ENCODE data around the gene WDR3. TPM values are rescaled to one million over a fixed set of nuclear protein-coding genes. Genes with fewer than 3 reads are reported as not detected.

Gene WDR3
- total RNA-seq, 1 donor from 2014 or later, result 26.8 TPM

GRCh38 chr1:117892512-117892911 is 37.0 kb upstream of the WDR3 start:
- no peak for DNase-seq (ENCODE audit: low spot score)
- Mint-ChIP-seq H3K27ac (ENCODE audit: unreplicated experiment) (no peak overlapping the region), H3K4me3 (ENCODE audit: unreplicated experiment) (no peak overlapping the region), H3K36me3 (ENCODE audit: low read depth, unreplicated experiment) (no peaks in the 10 kb centered on the region), H3K27me3 (ENCODE audit: unreplicated experiment) (no peaks in the 10 kb centered on the region), H3K4me1 (ENCODE audit: unreplicated experiment) (no peaks in the 10 kb centered on the region), H3K9me3 (ENCODE audit: unreplicated experiment) (no peaks in the 10 kb centered on the region)
- TF ChIP-seq CTCF (IDR thresholded peaks at IDR 0.05; ENCODE audit: unreplicated experiment), result no peak

GRCh38 chr1:117894078-117894477 is 35.5 kb upstream of the WDR3 start:
- Mint-ChIP-seq H3K36me3 (ENCODE audit: low read depth, unreplicated experiment) (no peaks in the 10 kb centered on the region), H3K4me3 (ENCODE audit: unreplicated experiment) (no peak overlapping the region), H3K9me3 (ENCODE audit: unreplicated experiment) (no peaks in the 10 kb centered on the region), H3K27ac (ENCODE audit: unreplicated experiment) (no peak overlapping the region), H3K4me1 (ENCODE audit: unreplicated experiment) (no peaks in the 10 kb centered on the region), H3K27me3 (ENCODE audit: unreplicated experiment) (no peaks in the 10 kb centered on the region)
- TF ChIP-seq CTCF (IDR thresholded peaks at IDR 0.05; ENCODE audit: unreplicated experiment), result no peak
- no peak for DNase-seq (ENCODE audit: low spot score)

- H3K4me3 Mint-ChIP-seq (ENCODE audit: unreplicated experiment), result no peak overlapping the region
- TF ChIP-seq CTCF (IDR thresholded peaks at IDR 0.05; ENCODE audit: unreplicated experiment), result peak; percentile 84
- H3K4me1 Mint-ChIP-seq (ENCODE audit: unreplicated experiment), result no peaks in the 10 kb centered on the region
- H3K27me3 Mint-ChIP-seq (ENCODE audit: unreplicated experiment), result no peaks in the 10 kb centered on the region
- H3K27ac Mint-ChIP-seq (ENCODE audit: unreplicated experiment), result no peak overlapping the region
- DNase-seq (ENCODE audit: low spot score), result peak; percentile 66
- H3K36me3 Mint-ChIP-seq (ENCODE audit: low read depth, unreplicated experiment), result no peaks in the 10 kb centered on the region
- no peaks in the 10 kb centered on the region for H3K9me3 Mint-ChIP-seq (ENCODE audit: unreplicated experiment)
These were observed 33.9 kb upstream of the WDR3 start for GRCh38 chr1:117895482-117896114.

- no peak overlapping the region for H3K27ac Mint-ChIP-seq (ENCODE audit: unreplicated experiment)
- no peak for TF ChIP-seq CTCF (IDR thresholded peaks at IDR 0.05; ENCODE audit: unreplicated experiment)
- no peaks in the 10 kb centered on the region for H3K9me3 Mint-ChIP-seq (ENCODE audit: unreplicated experiment)
- H3K4me3 Mint-ChIP-seq (ENCODE audit: unreplicated experiment), result no peak overlapping the region
- H3K4me1 Mint-ChIP-seq (ENCODE audit: unreplicated experiment), result no peaks in the 10 kb centered on the region
- H3K27me3 Mint-ChIP-seq (ENCODE audit: unreplicated experiment), result no peaks in the 10 kb centered on the region
- H3K36me3 Mint-ChIP-seq (ENCODE audit: low read depth, unreplicated experiment), result peaks cover 10% of the 10 kb centered on the region
- no peak for DNase-seq (ENCODE audit: low spot score)
These were observed 32.0 kb upstream of the WDR3 start for GRCh38 chr1:117897551-117897950.

GRCh38 chr1:117899801-117900200 is 29.7 kb upstream of the WDR3 start:
- H3K27ac Mint-ChIP-seq (ENCODE audit: unreplicated experiment), result no peak overlapping the region
- no peak overlapping the region for H3K4me3 Mint-ChIP-seq (ENCODE audit: unreplicated experiment)
- H3K9me3 Mint-ChIP-seq (ENCODE audit: unreplicated experiment), result no peaks in the 10 kb centered on the region
- no peak for TF ChIP-seq CTCF (IDR thresholded peaks at IDR 0.05; ENCODE audit: unreplicated experiment)
- H3K4me1 Mint-ChIP-seq (ENCODE audit: unreplicated experiment), result no peaks in the 10 kb centered on the region
- peaks cover 10% of the 10 kb centered on the region for H3K36me3 Mint-ChIP-seq (ENCODE audit: low read depth, unreplicated experiment)
- no peak for DNase-seq (ENCODE audit: low spot score)
- no peaks in the 10 kb centered on the region for H3K27me3 Mint-ChIP-seq (ENCODE audit: unreplicated experiment)
